Activated CD4-positive, alpha-beta T cell treated with anti-CD3 and anti-CD28 coated beads for 24 hours (primary cell): Measurements from ENCODE around the gene CCDC38.
"Not testable (repeated sequence)": the region's sequence is repeated elsewhere in the genome, so short reads cannot be mapped to it uniquely, and the experiment has no call there.

Source experiments
- DNase-seq, 2 donors: peaks; one replicate each; pipeline ENCODE4 v3.0.0-alpha.2; 2020; ENCODE audit warnings: low read depth in 2 of 2

CCDC38 gene

GRCh38 chr12:95882873-95883272 is 59.5 kb downstream of the CCDC38 start:
- DNase-seq, result no peak

- no peak for DNase-seq
Measured at GRCh38 chr12:95882080-95882479, 60.3 kb downstream of the CCDC38 start.

- DNase-seq, result no peak
Measured at GRCh38 chr12:95881331-95881955, 61.0 kb downstream of the CCDC38 start.

GRCh38 chr12:95880895-95881294 is 61.5 kb downstream of the CCDC38 start:
- no peak for DNase-seq

- no peak for DNase-seq
Measured at GRCh38 chr12:95877622-95878021, 64.8 kb downstream of the CCDC38 start.

GRCh38 chr12:95874452-95874851 is 68.0 kb downstream of the CCDC38 start:
- DNase-seq, result no peak

- no peak for DNase-seq
Measured at GRCh38 chr12:95870897-95871296, 71.5 kb downstream of the CCDC38 start.

- no peak for DNase-seq
Measured at GRCh38 chr12:95863337-95863736, 79.1 kb downstream of the CCDC38 start.

- no peak for DNase-seq
Measured at GRCh38 chr12:95862038-95862437, 80.4 kb downstream of the CCDC38 start.

GRCh38 chr12:95859947-95860850 is 82.2 kb downstream of the CCDC38 start:
- no peak for DNase-seq

GRCh38 chr12:95859344-95859816 is 83.0 kb downstream of the CCDC38 start:
- DNase-seq, result no peak

- peak; percentile 85 to 88 for DNase-seq
Measured at GRCh38 chr12:95858451-95859343, 83.7 kb downstream of the CCDC38 start, which contains the start of gene SNRPF. SNRPF (plus strand) TSS chr12:95858952; CDS start chr12:95859074, 122 bp downstream.

GRCh38 chr12:95857799-95858198 is 84.6 kb downstream of the CCDC38 start:
- DNase-seq, result no peak

- no peak for DNase-seq
Measured at GRCh38 chr12:95857156-95857555, 85.3 kb downstream of the CCDC38 start.

- no peak for DNase-seq
Measured at GRCh38 chr12:95852133-95852532, 90.3 kb downstream of the CCDC38 start.

- DNase-seq, result no peak
Measured at GRCh38 chr12:95851606-95852005, 90.8 kb downstream of the CCDC38 start.

- DNase-seq, result no peak
Measured at GRCh38 chr12:95848575-95849388, 93.6 kb downstream of the CCDC38 start.

GRCh38 chr12:95842426-95842825 is 100.0 kb downstream of the CCDC38 start:
- not testable (repeated sequence) for DNase-seq

- DNase-seq, result no peak
Measured at GRCh38 chr12:95838125-95838524, 104.3 kb downstream of the CCDC38 start.

GRCh38 chr12:95837240-95838038 is 105.0 kb downstream of the CCDC38 start:
- no peak for DNase-seq
